ENCODE measurements around the gene PPAT. TPM values are rescaled to one million over a fixed set of nuclear protein-coding genes. Genes with fewer than 3 reads are reported as not detected.
"Not testable (repeated sequence)": the region's sequence is repeated elsewhere in the genome, so short reads cannot be mapped to it uniquely, and the experiment has no call there.

PPAT gene
- polyA plus RNA-seq, 1 donor = 9.9 TPM

DNA sequence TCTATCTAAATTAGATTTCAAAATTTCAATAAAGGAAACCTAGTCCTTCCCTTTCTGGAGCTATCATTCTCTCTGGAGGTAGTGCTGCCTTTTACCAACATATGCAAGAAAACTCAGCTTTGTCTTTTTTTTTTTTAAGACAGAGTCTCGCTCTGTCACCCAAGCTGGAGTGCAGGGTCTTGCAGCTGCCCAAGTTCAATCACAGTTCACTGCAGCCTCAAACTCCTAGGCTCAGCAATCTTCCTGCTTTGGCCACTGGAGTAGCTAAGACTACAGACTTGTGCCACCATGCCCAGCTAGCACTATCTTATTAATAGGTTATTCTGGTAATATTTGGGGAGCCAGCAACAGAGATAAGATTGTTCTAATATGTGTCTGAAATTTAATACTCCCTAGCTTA is 60.5 kb downstream of the PPAT start:
- no peak for DNase-seq

DNA sequence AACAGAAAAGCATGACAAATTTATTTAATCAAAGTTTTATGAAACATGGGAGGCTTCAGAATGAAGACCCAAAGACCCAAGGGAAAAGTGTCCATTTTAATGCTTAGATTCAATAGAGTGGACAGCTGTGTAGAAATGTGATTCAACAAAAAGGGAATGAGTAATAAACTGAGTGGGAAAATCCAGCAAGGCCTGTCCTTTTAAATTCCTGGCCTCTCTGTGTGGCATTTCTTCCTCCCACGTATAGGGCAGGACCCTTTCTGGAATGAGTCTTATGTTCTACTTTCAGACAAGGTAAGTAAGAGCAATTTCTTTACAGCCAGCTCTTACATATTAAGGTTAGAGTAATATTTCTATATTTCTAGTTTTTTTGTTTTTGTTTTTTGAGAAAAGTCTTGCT is 62.6 kb downstream of the PPAT start:
- DNase-seq = no peak

DNA sequence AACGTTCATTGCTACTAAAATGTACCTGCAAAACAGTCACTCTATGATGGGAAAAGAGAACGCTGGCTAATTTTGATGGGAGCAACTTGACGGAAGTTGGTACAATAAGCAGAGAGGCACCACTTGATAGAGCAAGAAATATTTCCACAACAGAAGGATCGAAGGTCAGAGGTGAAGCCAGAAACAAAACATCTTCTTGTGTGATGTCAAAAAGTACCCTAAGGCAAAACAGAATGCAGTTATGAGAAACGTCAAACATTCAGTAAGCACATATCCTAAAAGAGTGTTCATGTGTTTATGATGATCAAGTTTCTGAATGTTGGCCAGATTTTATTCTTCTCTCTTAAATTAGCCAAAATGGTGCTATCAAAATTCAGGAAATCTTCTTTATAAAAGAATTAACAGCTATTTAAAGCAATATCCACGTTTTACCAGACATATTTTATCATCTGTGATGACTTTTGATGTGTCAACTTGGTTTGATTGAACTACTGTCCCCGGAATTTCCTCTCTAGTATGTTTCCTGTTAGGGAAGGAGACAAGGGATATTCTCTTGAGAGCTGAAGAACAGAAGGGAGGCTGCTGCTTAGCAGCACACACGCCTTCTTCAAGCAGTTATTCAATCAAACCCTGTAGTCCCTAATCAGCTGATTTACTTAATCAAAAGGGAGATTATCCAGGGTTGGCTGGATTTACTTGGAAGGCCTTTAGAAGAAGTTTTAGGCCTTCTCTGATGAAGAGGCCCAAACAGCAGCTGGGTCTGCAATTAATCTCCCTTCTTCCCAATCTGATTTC is 63.8 kb downstream of the PPAT start:
- no peak for DNase-seq

DNA sequence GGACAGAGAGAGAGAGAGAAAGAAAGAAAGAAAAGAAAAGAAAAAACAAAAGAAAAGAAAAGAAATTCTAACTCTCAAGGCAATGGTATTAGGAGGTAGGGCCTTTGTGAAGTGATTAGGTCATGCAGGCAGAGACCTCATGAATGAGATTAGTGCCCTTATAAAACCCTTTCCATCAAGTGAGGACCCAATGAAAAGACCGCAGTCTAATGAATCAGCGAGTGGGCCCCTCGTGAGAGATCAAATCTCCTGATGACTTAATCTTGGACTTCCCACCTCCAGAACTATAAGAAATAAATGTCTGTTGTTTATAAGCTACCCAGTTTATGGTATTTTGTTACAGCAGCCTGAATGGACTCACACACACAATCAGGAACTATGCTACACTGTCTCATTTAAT is 65.0 kb downstream of the PPAT start:
- no peak for DNase-seq

DNA sequence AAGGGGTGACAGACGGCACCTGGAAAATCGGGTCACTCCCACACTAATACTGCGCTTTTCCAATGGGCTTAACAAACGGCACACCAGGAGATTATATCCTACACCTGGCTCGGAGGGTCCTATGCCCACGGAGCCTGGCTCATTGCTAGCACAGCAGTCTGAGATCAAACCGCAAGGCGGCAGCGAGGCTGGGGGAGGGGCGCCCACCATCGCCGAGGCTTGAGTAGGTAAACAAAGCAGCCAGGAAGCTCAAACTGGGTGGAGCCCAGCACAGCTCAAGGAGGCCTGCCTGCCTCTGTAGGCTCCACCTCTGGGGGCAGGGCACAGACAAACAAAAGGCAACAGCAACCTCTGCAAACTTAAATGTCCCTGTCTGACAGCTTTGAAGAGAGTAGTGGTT is 72.4 kb downstream of the PPAT start:
- not testable (repeated sequence) for DNase-seq

DNA sequence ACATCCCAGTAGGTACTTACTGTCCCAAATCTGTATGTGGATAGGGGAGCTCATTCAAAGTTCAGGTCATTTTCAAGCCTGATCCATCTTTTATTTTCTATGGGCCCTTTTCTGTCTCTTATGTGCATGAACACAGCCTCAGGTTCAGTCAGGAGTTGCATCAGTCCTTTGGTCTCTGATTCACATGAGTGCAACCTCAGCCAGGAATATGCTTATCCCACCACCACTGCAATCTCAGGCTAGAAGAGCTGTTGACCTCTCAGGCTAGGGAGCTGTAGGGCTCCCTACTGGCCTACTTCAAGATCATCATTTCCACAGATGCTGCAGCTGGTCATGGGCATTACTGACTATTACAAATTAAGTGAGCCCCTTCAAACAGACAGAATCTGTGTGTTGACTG is 75.3 kb downstream of the PPAT start:
- DNase-seq = no peak

DNA sequence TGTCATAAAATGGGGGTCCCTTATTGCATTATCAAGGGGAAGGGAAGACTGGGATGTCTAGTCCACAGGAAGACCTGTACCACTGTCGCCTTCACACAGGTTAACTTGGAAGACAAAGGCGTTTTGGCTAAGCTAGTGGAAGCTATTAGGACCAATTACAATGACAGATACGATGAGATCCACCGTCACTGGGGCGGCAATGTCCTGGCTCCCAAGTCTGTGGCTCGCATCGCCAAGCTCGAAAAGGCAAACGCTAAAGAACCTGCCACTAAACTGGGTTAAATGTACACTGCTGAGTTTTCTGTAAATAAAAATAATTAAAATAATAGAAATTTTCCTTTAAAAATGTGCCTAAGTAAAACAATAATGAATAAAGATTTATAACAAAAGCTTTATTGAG is 78.8 kb downstream of the PPAT start:
- no peak for DNase-seq

DNA sequence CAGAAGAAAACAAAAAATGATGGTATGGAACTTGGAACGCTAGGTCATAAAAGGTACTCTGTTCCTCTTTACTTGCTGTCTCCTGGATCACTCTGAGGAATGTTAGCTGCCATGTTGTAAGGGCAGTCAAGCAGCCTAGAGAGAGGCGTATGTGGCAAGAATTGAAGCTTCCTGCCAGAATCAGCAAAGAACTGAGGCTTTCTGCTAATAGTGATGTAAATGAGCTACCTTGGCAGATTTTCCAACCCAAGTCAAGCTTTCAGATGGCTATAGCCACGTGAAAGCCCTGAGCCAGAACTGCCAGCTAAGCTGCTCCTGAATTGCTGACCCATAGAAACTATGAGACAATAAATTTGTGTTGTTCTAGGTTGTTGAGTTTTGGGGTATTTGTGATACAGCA is 86.8 kb downstream of the PPAT start:
- DNase-seq = no peak

DNA sequence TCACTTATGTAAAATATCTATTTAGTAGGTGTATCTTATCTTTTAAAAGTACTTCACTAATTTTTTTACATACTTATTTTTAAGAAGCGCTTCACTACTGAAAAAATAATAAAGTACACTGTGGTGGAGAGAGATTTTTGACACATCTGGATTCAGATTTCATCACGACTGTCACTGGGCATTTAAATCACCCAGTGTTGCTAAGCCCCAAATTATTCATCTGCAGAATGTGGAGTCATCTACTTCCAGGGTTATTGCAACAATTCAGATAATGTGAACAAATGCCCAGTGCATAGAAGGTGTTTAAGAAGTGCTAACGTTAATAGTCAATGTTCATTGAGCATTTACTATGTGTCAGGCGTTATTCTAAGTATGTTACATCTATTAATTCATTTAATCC is 90.0 kb downstream of the PPAT start:
- DNase-seq = no peak

Other genes starting within 250 kb of the PPAT start
- gene AASDH, start 48.1 kb downstream of the PPAT start, polyA plus RNA-seq (ENCODE audit: insufficient read length) = 11.7 TPM
- 52.9 TPM for gene PAICS, start 645 bp upstream of the PPAT start, polyA plus RNA-seq (ENCODE audit: insufficient read length)
- gene SRP72, start 32.0 kb upstream of the PPAT start, polyA plus RNA-seq (ENCODE audit: insufficient read length) = 67.6 TPM
- gene ARL9, start 70.2 kb upstream of the PPAT start, polyA plus RNA-seq (ENCODE audit: insufficient read length) = 0.25 TPM
- gene HOPX, start 245.7 kb upstream of the PPAT start, polyA plus RNA-seq (ENCODE audit: insufficient read length) = 10.0 TPM